IPS-18a (cell line): ENCODE measurements around the gene C20orf96.

Experiments used
- H3K27ac ChIP-seq: one replicate; pipeline ENCODE4 v1.5.1; 2013; ENCODE audit warnings: low read length
- H3K27me3 ChIP-seq: one replicate; pipeline ENCODE4 v1.6.1; 2013; ENCODE audit warnings: mild to moderate bottlenecking, low read length; ENCODE audit not compliant: control insufficient read depth, insufficient read depth
- H3K36me3 ChIP-seq: one replicate; pipeline ENCODE4 v1.6.1; 2013; ENCODE audit warnings: low read depth, low read length; ENCODE audit not compliant: control insufficient read depth
- H3K4me1 ChIP-seq: one replicate; pipeline ENCODE4 v1.6.1; 2013; ENCODE audit warnings: low read depth, low read length; ENCODE audit not compliant: control insufficient read depth
- H3K4me3 ChIP-seq: one replicate; pipeline ENCODE4 v1.5.1; 2013; ENCODE audit warnings: low read length
- H3K9ac ChIP-seq: one replicate; pipeline ENCODE4 v1.6.1; 2013; ENCODE audit warnings: mild to moderate bottlenecking, low read length, moderate library complexity
- H3K9me3 ChIP-seq: one replicate; pipeline ENCODE4 v1.6.1; 2013; ENCODE audit warnings: low read depth, low read length; ENCODE audit not compliant: control insufficient read depth

Gene C20orf96

DNA sequence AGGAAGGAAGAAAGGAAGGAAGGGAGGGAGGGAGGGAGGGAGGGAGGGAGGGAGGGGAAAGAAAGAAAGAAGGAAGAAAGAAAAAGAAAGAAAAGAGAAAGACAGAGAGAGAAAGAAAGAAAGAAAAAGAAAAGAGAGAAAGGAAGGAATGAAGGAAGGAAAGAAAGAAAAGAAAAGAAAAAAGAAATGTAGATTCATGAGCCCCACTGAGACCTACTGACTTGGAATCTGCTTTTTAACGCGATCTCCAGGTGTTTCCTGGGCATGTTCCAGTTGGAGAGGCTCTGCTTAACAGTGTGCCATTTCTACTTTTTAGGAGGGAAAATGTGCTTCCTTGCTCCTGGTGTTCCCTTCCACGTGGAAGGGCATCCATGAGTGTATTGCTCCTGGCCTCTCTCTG, 16.7 kb downstream of the C20orf96 start:
- H3K4me1 ChIP-seq: no peaks in the 10 kb centered on the region
- H3K9ac ChIP-seq: no peak overlapping the region
- no peak overlapping the region for H3K27ac ChIP-seq

DNA sequence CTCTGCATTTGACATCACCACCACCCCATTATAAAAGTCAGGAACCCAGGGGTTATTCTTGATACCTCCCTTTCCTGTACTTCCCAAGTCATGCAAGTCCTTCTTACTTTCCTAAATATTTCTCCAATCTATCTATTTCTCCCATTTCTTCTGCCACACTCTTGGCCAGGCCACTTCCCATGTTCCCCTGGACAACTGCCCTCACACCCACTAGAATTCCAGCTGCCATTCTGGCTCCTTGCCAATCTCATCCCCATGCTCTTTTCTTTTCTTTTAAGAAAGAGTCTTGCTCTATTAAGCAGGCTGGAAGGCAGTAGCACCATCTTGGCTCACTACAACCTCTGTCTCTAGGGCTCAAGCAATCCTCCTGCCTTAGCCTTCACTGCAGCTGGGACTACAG, 17.8 kb downstream of the C20orf96 start:
- Histone ChIP-seq H3K27me3 (no peaks in the 10 kb centered on the region), H3K27ac (no peak overlapping the region), H3K4me3 (no peak overlapping the region), H3K9ac (no peak overlapping the region), H3K36me3 (no peaks in the 10 kb centered on the region), H3K9me3 (no peaks in the 10 kb centered on the region), H3K4me1 (no peaks in the 10 kb centered on the region)

More for the DNA sequence above, 16.7 kb downstream of the C20orf96 start:
- Histone ChIP-seq H3K36me3 (no peaks in the 10 kb centered on the region), H3K4me3 (no peak overlapping the region), H3K9me3 (no peaks in the 10 kb centered on the region), H3K27me3 (no peaks in the 10 kb centered on the region)

DNA sequence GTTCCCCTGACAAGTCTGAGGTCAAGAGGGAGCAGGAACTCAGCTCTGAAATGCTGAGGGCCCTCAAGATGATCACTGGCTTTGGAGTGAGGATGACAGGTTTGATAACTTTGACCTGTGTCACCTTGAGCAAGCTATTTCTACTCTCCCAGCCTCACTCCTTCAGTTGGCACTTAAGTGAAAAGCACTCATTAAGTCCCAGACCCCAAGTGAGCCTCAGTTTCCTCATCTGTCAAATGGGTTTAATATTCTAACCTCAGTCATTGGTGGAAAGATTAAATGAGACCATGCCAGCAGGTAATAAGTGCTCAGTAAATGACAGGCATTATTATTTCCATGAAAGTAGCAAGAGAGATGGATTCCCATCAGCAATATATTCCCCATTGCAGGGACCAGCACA, 19.0 kb downstream of the C20orf96 start:
- no peak overlapping the region for H3K27ac ChIP-seq
- H3K4me3 ChIP-seq: no peak overlapping the region
- no peaks in the 10 kb centered on the region for H3K36me3 ChIP-seq
- H3K4me1 ChIP-seq: peaks cover 3% of the 10 kb centered on the region
- no peaks in the 10 kb centered on the region for H3K9me3 ChIP-seq
- H3K9ac ChIP-seq: no peak overlapping the region
- H3K27me3 ChIP-seq: peaks cover 2% of the 10 kb centered on the region

DNA sequence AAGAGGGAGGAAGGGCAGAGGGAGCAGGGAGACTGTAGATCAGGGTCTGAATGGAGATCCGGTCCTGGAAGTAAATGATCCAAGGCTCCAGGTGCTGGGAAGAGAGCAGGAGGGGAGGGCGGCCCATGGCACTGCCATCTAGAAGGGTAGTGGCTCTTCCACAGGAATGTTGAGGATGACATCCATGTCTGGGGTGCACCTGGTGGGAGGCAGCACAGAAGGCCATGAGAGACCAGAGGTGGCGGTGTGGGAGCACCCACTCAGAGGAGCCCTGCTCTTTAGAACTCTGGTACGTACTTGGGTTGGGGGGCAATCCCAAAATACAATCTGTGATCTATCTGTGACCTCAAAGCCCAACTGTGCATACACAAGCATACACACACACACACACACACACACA, 19.5 kb downstream of the C20orf96 start:
- H3K9ac ChIP-seq: no peak overlapping the region
- H3K27ac ChIP-seq: no peak overlapping the region
- H3K27me3 ChIP-seq: peaks cover 7% of the 10 kb centered on the region
- no peak overlapping the region for H3K4me3 ChIP-seq
- peaks cover 6% of the 10 kb centered on the region for H3K4me1 ChIP-seq
- H3K36me3 ChIP-seq: no peaks in the 10 kb centered on the region
- H3K9me3 ChIP-seq: no peaks in the 10 kb centered on the region

DNA sequence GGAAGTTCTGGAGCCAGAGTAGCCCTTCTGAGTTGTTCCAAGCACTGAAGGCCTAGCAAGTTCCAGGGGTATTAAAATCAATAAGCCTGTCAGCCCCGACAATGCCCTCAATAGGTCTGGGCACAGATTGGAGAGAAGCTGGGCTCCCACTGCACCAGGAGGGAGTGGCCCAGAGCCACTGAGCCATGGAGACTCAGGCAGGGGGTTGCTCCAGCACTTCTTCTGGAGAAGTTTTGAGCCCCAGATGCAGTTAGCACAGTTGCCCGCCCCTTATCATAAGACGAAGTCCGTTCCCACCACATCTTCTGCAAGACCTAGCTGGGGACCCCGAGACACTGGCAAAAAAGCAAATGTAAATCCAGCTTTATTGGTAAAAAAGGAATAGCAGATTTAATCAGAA, 20.0 kb downstream of the C20orf96 start:
- Histone ChIP-seq H3K9me3 (no peaks in the 10 kb centered on the region), H3K27ac (no peak overlapping the region), H3K4me1 (peaks cover 6% of the 10 kb centered on the region), H3K4me3 (no peak overlapping the region), H3K27me3 (peaks cover 12% of the 10 kb centered on the region), H3K36me3 (no peaks in the 10 kb centered on the region), H3K9ac (no peak overlapping the region)

DNA sequence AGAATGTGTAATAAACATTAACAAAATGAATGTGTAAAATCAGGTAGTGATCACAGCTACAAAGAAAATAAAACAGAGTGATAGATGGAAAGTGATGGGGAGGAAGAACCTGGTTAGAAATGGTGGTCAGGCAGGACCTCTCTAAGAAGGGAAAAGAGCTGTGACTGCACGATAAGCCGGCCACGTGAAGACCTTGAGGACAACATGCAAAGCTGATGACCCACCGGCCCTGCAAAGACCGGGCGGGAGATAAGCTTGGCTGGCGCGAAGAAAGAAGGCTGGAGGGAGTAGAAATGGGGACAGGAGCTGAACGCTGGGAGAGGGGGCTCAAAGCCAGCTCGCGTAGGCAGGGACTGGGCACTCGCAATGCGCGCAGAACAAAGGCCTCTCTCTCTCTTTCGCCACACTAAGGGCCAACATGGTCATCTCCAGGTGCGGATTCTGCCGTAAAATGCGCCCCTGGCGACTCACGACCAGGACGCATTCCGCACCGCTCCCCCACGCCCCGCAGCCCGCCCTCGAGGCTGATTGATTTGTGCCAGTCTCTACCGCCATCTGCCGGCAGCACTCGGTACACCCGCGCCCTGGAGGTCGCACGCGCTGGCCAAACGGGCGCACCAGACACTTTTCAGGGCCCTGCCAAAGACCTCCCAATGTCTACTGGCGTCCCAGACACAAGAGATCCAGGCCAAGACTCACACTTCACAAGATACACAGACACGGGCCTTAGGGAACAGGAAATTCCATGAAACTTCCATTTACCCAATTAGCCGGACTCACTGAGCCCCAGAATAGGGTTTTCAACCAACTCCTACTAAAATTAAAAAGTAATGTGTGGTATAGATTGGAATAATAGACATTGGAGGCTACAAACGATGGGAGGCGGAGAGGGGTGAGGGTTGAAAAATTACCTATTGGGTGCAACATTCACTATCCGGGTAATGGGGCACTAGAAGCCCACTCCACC, 23.7 kb downstream of the C20orf96 start:
- H3K4me3 ChIP-seq: peak overlapping the region; percentile 56
- peaks cover 6% of the 10 kb centered on the region for H3K4me1 ChIP-seq
- no peak overlapping the region for H3K27ac ChIP-seq
- peak overlapping the region; percentile 61 for H3K9ac ChIP-seq
- no peaks in the 10 kb centered on the region for H3K9me3 ChIP-seq
- no peaks in the 10 kb centered on the region for H3K36me3 ChIP-seq
- peaks cover 32% of the 10 kb centered on the region for H3K27me3 ChIP-seq

DNA sequence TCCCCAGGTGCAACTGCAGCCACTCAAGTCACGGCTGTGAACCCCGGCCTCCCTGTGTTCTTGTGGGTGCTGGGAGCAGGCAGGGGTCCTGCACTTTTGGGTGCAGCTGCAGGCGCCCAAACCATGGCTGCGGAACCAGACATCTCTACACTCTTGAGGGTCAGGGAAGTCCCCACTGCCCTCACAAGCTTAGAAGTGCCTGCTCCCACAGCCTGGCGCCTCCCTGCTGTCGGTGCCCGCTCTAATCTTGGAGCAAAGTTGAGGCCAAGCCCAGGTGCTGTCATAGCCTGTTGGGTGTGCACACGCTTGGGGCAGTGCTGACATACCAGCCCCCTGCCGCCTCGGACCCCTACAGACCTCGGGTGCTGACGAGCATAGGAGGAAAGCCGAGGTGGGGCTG, 26.8 kb downstream of the C20orf96 start:
- H3K27ac ChIP-seq: no peak overlapping the region
- H3K27me3 ChIP-seq: peaks cover 45% of the 10 kb centered on the region
- no peaks in the 10 kb centered on the region for H3K36me3 ChIP-seq
- no peaks in the 10 kb centered on the region for H3K9me3 ChIP-seq
- H3K9ac ChIP-seq: no peak overlapping the region
- no peak overlapping the region for H3K4me3 ChIP-seq
- peaks cover 6% of the 10 kb centered on the region for H3K4me1 ChIP-seq

DNA sequence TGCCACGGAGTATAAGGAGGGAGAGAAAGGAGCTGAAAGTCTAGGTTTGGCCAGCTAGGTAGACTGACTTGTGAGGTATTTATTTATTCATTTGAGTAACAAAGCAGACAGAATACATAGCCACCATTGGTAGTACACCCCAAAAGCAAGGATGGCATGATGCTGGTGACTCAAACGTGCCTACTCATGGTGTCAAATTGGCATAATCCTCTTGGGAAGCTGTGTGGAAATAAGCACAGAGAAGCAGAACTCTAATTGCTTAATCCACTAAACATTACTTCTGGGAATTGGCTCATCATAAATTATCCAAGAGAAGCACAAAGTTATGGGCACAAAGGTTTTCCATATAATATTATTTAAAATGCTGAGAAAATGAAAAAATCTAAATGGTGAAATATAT, 30.6 kb downstream of the C20orf96 start:
- Histone ChIP-seq H3K27ac (no peak overlapping the region), H3K4me3 (no peak overlapping the region), H3K4me1 (no peaks in the 10 kb centered on the region), H3K9ac (no peak overlapping the region), H3K27me3 (peaks cover 63% of the 10 kb centered on the region), H3K9me3 (no peaks in the 10 kb centered on the region), H3K36me3 (no peaks in the 10 kb centered on the region)

DNA sequence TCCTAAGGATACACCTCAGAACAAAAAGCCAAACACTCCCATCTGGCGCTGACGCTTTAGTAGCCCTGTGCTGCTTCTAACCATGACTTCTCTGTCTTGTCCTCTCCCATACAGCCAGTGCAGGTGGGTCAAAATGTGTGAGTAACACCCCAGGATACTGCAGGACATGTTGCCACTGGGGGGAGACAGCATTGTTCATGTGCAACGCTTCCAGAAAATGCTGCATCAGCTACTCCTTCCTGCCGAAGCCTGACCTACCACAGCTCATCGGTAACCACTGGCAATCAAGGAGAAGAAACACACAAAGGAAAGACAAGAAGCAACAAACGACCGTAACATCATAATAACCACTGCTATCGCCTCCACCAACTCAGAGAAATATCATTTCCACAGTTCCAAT, 31.6 kb downstream of the C20orf96 start:
- Histone ChIP-seq H3K4me1 (no peaks in the 10 kb centered on the region), H3K27ac (no peak overlapping the region), H3K4me3 (no peak overlapping the region), H3K36me3 (no peaks in the 10 kb centered on the region), H3K9me3 (no peaks in the 10 kb centered on the region), H3K27me3 (peaks cover 73% of the 10 kb centered on the region), H3K9ac (no peak overlapping the region)

DNA sequence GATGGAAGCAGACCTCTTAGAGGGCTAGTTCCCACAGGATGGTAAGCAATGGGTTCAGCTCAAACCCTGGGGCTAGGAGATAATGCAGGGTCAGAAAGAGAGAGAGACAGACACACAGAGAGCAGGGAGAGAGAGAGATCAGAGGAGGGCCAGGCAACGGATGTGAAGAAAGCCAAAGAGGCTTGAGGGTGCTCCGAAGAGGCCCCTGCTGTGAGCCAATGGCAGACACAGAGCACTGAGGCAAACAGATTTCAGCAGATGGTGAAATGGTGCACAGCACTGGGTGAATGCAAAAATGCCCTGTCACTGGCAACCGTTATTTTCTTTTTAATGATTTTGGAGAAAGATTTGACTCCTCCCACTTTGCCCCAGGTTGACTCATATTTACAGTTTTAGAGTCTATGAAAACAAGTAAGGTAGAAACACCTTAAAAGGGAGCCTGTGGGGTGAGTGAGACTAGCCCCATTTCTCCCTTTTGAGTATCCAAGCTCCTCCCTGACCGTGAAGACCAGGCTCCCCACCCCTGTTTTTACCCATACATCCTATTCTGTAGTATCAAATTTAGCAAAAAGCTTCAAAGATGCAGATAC, 32.2 kb downstream of the C20orf96 start:
- Histone ChIP-seq H3K4me1 (no peaks in the 10 kb centered on the region), H3K4me3 (no peak overlapping the region), H3K9me3 (no peaks in the 10 kb centered on the region), H3K27me3 (peaks cover 76% of the 10 kb centered on the region), H3K27ac (no peak overlapping the region), H3K36me3 (no peaks in the 10 kb centered on the region), H3K9ac (no peak overlapping the region)

DNA sequence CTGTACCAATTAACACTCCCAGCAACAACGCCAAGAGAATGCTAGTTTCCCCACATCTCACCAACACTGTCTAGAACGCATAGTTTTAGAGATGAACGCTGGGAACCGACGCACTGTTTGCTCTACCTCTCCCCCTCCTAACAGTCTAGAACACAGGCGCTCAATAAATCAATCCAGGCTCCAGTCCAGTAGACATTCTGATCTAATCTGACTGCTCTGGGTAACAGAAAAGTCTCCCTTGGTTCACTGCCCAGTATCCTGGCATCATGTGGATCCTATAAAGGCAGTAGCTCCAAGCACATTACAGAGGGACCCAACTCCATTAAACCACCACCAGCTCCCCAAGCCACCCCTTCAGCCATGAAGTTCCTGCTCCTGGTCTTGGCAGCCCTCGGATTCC, 33.1 kb downstream of the C20orf96 start, which contains the start of gene DEFB132:
DEFB132 (plus strand) TSS at position 306 of the 400 bp plus-strand sequence; CDS start at position 361, 55 bp downstream.
- Histone ChIP-seq H3K36me3 (no peaks in the 10 kb centered on the region), H3K27ac (no peak within 1 kb of the TSS), H3K4me3 (no peak within 1 kb of the TSS), H3K9ac (no peak within 1 kb of the TSS), H3K9me3 (no peaks in the 10 kb centered on the region), H3K4me1 (no peaks in the 10 kb centered on the region), H3K27me3 (peaks cover 76% of the 10 kb centered on the region)
